Stomach (tissue), 9 donors: ENCODE results near the gene CDC45. TPM values are rescaled to one million over a fixed set of nuclear protein-coding genes. Genes with fewer than 3 reads are reported as not detected.
"Not testable (repeated sequence)": the region's sequence is repeated elsewhere in the genome, so short reads cannot be mapped to it uniquely, and the experiment has no call there.

Experiments used
- DNase-seq, 2 donors: peaks; one replicate each; pipeline versions ENCODE4 v3.0.0 to v3.0.0-alpha.2; 2013 to 2019
- H3K27ac ChIP-seq, 5 donors: fragments of 200-600 bp in 4 of 5; sonication (generic) in 4 of 5; one replicate each; pipeline ENCODE4 v1.5.1; 2013 to 2019; ENCODE audit warnings: mild to moderate bottlenecking in 1 of 5, moderate library complexity in 1 of 5
- H3K27me3 ChIP-seq, 3 donors: fragments of 200-600 bp; sonication (generic); one replicate each; pipeline ENCODE4 v1.5.1; 2017 to 2019; ENCODE audit warnings: mixed run types in 1 of 3
- H3K36me3 ChIP-seq, 4 donors: fragments of 200-600 bp; sonication (generic); 1 replicate in 3 of 4; 2 replicates in 1 of 4; pipeline ENCODE4 v1.5.1; 2016 to 2019
- H3K4me1 ChIP-seq, 4 donors: fragments of 200-600 bp; sonication (generic); one replicate each; pipeline ENCODE4 v1.5.1; 2016 to 2019
- H3K4me3 ChIP-seq, 4 donors: fragments of 200-600 bp; sonication (generic) in 3 of 4; one replicate each; pipeline ENCODE4 v1.5.1; 2016 to 2019; ENCODE audit warnings: mild to moderate bottlenecking in 1 of 4
- H3K9me3 ChIP-seq, 4 donors: fragments of 200-600 bp; sonication (generic); one replicate each; pipeline ENCODE4 v1.5.1; 2016 to 2019
- EP300 ChIP-seq: sonication (generic); formaldehyde crosslinking; IDR thresholded peaks from one replicate; pipeline ENCODE4 v1.6.1; 2017; ENCODE audit warnings: antibody characterized with exemption
- POLR2A ChIP-seq, 4 donors: fragments of 450-650 bp; IDR thresholded peaks; one replicate each; pipeline ENCODE4 v1.6.1; 2016; ENCODE audit warnings: antibody characterized with exemption in 4 of 4, control low read depth in 2 of 4, mild to moderate bottlenecking in 1 of 4, moderate library complexity in 1 of 4
- POLR2AphosphoS5 ChIP-seq, 3 donors: sonication (generic); formaldehyde crosslinking; IDR thresholded peaks; one replicate each; pipeline ENCODE4 v1.6.1; 2016; ENCODE audit warnings: antibody characterized with exemption in 3 of 3
- WGBS, 5 donors: extraction: QIAGEN DNeasy Blood & Tissue Kit in 3 of 5; methylation state at CpG; one replicate each; pipeline versions ENCODE4 v1.1.5 to v1.1.7; 2013 to 2018; 5-methylcytosine and 5-hydroxymethylcytosine counted together
- intact Hi-C: fragments of 100-400 bp; cut with DNase I; formaldehyde crosslinking; loops from one replicate; pipeline ENCODE4 v1.15.1; 2023; ENCODE audit warnings: low total_unique reads
- polyA plus RNA-seq, 3 donors: library from polyadenylated mRNA; stranded (reverse); fragments of 200-250 nt; gene quantifications; one replicate each; pipeline ENCODE4 v1.2.3, GENCODE V29; 2013
- total RNA-seq, 5 donors: library from RNA; depleted of rRNA; stranded (reverse); fragments of >200 nt; gene quantifications; one replicate each; pipeline versions ENCODE4 v1.1.0 to v1.2.3, GENCODE V29; 2014 to 2016
- TF ChIP-seq, protein P1 (sequence below), 7 experiments: fragments of 450-650 bp in 4 of 7; fragments of 200-600 bp in 3 of 7; sonication (generic) in 3 of 7; IDR thresholded peaks; one replicate each; pipeline ENCODE4 v1.5.1; 2016 to 2019; ENCODE audit warnings: antibody characterized with exemption in 7 of 7, control low read depth in 2 of 7, mild to moderate bottlenecking in 1 of 7
- donor health status: healthy with polysubstance abuse.
- donor health status: Bipolar disorder and iron deficiency.
- donor health status: healthy.

The CDC45 gene
- total and polyA plus RNA-seq, 8 donors, result 1.2 to 44.2 (median 5.4) TPM; not detected in 1

DNA sequence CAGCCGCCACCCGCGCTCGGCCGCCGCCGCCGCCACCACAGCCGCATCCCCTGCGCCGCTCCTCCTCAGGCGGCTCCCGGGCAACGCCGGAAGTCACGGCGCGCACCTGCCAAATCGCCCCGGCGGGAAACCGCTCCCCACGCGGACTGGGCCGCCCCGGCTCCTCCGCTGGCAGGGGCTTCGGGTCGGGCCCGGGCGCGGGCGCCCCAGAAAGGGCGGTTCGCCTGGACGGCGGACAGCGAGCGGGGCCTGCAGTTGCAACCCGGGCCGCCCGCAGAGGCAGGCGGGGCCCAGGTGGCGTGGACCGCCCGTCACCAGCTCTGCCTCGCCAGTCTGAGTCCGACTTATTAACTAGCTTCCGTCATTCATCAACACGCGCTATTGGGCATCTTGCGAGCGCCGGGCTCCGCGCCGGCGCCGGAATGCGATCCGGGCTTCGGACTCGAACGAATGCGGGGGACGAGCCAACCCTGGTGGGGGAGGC lies 48.0 kb upstream of the CDC45 start, which contains the start of gene HIRA:
HIRA (minus strand) TSS at position 85 of the 484 bp plus-strand sequence. CDS start 257 bp downstream, outside the sequence.
- H3K27me3 ChIP-seq, result no peaks in the 10 kb centered on the region

DNA sequence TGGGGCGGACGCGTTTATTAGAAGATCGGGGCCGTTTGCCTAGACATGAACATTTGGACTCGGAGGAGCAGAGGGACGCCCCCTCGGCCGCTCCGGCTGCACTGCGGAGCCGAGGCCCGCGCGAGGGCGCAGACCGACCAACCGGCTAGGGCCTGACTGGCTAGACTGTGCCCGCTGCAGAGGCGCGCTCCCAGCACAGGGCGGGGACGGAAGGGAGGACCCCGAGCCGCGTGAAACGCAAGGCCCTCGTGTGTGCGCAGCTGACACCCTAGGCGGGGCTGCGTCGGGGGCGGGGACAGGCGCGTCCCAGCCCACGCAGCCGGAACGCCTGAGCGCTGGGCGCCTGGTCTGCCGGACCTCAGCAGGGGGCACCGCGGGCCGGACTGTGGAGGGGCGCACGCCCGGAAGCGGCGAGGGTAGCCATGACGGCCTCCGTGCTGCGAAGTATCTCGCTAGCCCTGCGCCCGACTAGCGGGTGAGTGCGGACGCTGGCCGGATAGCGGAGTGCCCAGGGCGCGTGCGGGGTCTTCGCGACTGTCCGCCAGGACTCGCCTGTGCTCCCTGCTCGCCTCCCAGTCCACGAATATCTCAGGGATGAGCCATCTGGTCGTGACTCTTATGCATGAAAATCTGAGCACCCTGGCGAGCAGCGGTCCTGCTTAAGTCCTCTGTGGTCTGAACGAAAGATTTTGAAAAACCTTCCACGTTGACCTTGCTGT lies 47.4 kb upstream of the CDC45 start, which contains the start of gene MRPL40:
MRPL40 (plus strand) TSS at position 413 of the 719 bp plus-strand sequence; CDS start at position 423, 10 bp downstream.
- TF ChIP-seq EP300 (no peak), POLR2AphosphoS5 (IDR thresholded peaks at IDR 0.05) (peak; percentile 88 to 96 (median 88)), POLR2A (IDR thresholded peaks at IDR 0.05) (peak in 1 of 4 donors; percentile 6)
- TF ChIP-seq, protein P1, sequence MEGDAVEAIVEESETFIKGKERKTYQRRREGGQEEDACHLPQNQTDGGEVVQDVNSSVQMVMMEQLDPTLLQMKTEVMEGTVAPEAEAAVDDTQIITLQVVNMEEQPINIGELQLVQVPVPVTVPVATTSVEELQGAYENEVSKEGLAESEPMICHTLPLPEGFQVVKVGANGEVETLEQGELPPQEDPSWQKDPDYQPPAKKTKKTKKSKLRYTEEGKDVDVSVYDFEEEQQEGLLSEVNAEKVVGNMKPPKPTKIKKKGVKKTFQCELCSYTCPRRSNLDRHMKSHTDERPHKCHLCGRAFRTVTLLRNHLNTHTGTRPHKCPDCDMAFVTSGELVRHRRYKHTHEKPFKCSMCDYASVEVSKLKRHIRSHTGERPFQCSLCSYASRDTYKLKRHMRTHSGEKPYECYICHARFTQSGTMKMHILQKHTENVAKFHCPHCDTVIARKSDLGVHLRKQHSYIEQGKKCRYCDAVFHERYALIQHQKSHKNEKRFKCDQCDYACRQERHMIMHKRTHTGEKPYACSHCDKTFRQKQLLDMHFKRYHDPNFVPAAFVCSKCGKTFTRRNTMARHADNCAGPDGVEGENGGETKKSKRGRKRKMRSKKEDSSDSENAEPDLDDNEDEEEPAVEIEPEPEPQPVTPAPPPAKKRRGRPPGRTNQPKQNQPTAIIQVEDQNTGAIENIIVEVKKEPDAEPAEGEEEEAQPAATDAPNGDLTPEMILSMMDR (IDR thresholded peaks at IDR 0.05), result peak in 1 of 7 experiments; percentile 17
- Histone ChIP-seq H3K4me1 (peaks cover 23 to 58% (median 37%) of the 10 kb centered on the region in 4 donors), H3K27ac (peak within 1 kb of the TSS; percentile 93 to 99 (median 96)), H3K4me3 (peak within 1 kb of the TSS; percentile 86 to 98 (median 94)), H3K36me3 (peaks cover 17 to 32% (median 30%) of the 10 kb centered on the region in 4 donors), H3K27me3 (no peaks in the 10 kb centered on the region), H3K9me3 (no peaks in the 10 kb centered on the region)
- intact Hi-C loops, result loop anchor here (5.0 kb wide), 1 partner anchor 45 kb away; the partner anchor contains the start of genes CDC45 and UFD1
- DNase-seq, result peak; percentile 94 to 98
- WGBS, 5 donors, result 0 to 2% (median 0%) methylated on average over 15 to 74 of the region's 74 CpGs

More for the DNA sequence above, 48.0 kb upstream of the CDC45 start, which contains the start of gene HIRA:
- Histone ChIP-seq H3K4me1 (peaks cover 23 to 58% (median 38%) of the 10 kb centered on the region in 4 donors), H3K36me3 (peaks cover 17 to 26% (median 25%) of the 10 kb centered on the region in 4 donors), H3K9me3 (no peaks in the 10 kb centered on the region), H3K27ac (peak within 1 kb of the TSS; percentile 93 to 99 (median 96)), H3K4me3 (peak within 1 kb of the TSS; percentile 86 to 98 (median 94))
- 0% methylated on average over 2 to 66 of the region's 66 CpGs for WGBS, 5 donors
- peak; percentile 84 to 93 for DNase-seq
- TF ChIP-seq, protein P1 (IDR thresholded peaks at IDR 0.05), result no peak
- TF ChIP-seq POLR2AphosphoS5 (IDR thresholded peaks at IDR 0.05), result peak; percentile 26 to 84 (median 50)
- TF ChIP-seq EP300, result no peak
- no peak for TF ChIP-seq POLR2A (IDR thresholded peaks at IDR 0.05)
- intact Hi-C loops, result loop anchor here (5.0 kb wide), 1 partner anchor 46 kb away; the partner anchor contains the start of genes CDC45 and UFD1

DNA sequence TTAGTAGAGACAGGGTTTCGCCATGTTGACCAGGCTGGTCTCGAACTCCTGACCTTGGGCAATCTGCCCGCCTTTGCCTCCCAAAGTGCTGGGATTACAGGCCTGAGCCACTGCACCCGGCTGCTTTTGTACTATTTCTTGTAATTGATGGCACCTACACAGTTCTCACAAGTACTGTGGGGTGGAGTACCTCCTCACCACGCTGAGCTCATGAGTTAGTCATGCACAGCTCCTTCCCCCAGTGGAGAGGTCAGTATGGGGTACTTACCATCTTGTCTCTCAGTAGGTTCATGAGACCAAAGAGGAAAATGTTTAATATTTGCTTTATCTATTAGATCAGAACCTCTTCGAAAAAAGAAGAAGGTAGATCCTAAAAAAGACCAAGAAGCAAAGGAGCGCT lies 45.3 kb upstream of the CDC45 start:
- no peak overlapping the region for H3K27ac ChIP-seq
- H3K27me3 ChIP-seq, result no peaks in the 10 kb centered on the region
- no peak for DNase-seq
- H3K9me3 ChIP-seq, result no peaks in the 10 kb centered on the region
- H3K36me3 ChIP-seq, result peaks cover 17 to 45% (median 34%) of the 10 kb centered on the region in 4 donors
- H3K4me3 ChIP-seq, result no peak overlapping the region
- intact Hi-C loops, result loop anchor here (5.0 kb wide), 1 partner anchor 43 kb away; the partner anchor contains the start of genes CDC45 and UFD1
- H3K4me1 ChIP-seq, result peaks cover 22 to 41% (median 26%) of the 10 kb centered on the region in 4 donors
- TF ChIP-seq POLR2AphosphoS5 (IDR thresholded peaks at IDR 0.05), result no peak
- TF ChIP-seq, protein P1 (IDR thresholded peaks at IDR 0.05), result no peak
- WGBS, 5 donors, result 91 to 96% (median 92%) methylated on average over 7 of the region's 7 CpGs

DNA sequence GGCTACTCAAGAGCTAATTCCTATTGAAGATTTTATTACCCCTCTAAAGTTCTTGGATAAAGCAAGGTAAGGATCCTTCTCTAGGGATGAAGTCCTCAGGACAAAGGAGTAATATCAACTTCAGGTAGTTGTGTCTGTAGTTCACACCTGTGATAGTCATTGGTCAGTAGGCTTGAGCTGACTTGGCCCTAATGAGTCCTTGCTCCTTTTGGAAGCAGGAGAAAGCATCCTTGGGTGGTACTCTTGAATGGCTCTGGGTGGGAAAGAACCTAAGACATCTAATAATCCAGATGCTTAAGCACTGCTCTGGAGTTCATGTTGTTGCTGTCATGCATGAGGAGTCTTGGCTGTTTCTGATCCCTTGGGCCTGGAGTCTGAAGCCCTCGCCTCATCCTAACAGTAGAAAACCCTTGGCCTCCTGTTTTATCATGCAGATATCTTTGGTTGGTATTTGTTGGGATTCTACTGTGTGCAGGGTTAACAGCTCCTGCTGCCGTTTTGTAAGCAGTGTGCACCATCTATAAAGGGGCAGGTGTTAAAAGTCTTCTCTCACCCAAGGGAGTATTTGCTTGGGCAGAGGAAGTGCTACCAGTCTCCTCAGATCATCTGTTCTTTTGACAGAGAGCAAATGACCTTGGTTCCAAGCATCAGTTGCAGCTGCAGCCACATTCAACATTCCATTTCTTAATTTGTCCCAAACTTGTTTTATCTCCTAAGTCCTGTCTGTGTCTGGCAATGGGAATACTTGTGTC lies 44.7 kb upstream of the CDC45 start:
- WGBS, 5 donors, result 74 to 87% (median 78%) methylated on average over 2 of the region's 2 CpGs
- Histone ChIP-seq H3K27ac (no peak overlapping the region), H3K4me3 (no peak overlapping the region), H3K36me3 (peaks cover 17 to 49% (median 36%) of the 10 kb centered on the region in 4 donors), H3K4me1 (peaks cover 17 to 35% (median 20%) of the 10 kb centered on the region in 4 donors), H3K9me3 (no peaks in the 10 kb centered on the region), H3K27me3 (no peaks in the 10 kb centered on the region)
- intact Hi-C loops, result loop anchor here (5.0 kb wide), 1 partner anchor 42 kb away; the partner anchor contains the start of genes CDC45 and UFD1
- DNase-seq, result no peak
- no peak for TF ChIP-seq POLR2AphosphoS5 (IDR thresholded peaks at IDR 0.05)
- no peak for TF ChIP-seq POLR2A (IDR thresholded peaks at IDR 0.05)
- TF ChIP-seq EP300, result no peak
- TF ChIP-seq, protein P1 (IDR thresholded peaks at IDR 0.05), result no peak

DNA sequence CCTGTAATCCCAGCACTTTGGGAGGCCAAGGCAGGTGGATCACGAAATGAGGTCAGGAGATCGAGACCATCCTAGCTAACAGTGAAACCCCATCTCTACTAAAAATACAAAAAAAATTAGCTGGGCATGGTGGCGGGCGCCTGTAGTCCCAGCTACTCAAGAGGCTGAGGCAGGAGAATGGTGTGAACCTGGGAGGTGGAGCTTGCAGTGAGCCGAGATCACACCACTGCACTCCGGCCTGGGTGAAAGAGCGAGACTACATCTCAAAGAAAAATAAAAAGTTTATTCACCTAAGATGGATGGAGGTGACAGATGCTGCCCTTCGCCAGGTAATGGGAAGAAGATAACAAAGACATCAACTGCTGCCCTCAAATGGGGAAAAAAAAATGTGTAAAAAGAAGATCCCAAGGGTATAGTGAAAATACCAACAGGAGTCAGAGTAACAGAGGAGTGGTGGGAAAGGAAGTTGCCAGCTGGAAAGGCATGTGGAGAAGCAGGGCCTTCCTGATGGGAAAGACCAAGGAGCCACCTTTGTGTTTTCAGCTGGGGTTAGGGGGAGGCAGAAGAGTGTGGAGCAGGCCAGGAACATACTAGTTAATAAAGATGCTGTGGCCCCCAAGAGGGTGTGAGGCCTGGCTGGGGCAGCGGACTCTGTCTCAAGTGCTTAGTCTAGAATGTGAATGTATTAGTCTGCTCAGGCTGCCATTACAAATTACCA lies 43.1 kb upstream of the CDC45 start:
- DNase-seq, H3K4me3 ChIP-seq, H3K27me3 ChIP-seq, intact Hi-C loops, H3K9me3 ChIP-seq, H3K27ac ChIP-seq: not testable (repeated sequence)
- peaks cover 7 to 24% (median 11%) of the 10 kb centered on the region in 4 donors for H3K4me1 ChIP-seq
- WGBS, 5 donors, result 88 to 97% (median 93%) methylated on average over 9 of the region's 9 CpGs
- H3K36me3 ChIP-seq, result peaks cover 17 to 61% (median 43%) of the 10 kb centered on the region in 4 donors
